Activated naive CD4-positive, alpha-beta T cell treated with Interleukin-2 at 50 U/mL for 16 hours (primary cell): ENCODE results near the gene MYO1E.

ENCODE experiments used
- DNase-seq: peaks from one replicate; pipeline ENCODE4 v3.0.0-alpha.2; 2020

MYO1E gene

GRCh38 chr15:59221511-59222505, 150.9 kb downstream of the MYO1E start:
- DNase-seq = no peak

DNA sequence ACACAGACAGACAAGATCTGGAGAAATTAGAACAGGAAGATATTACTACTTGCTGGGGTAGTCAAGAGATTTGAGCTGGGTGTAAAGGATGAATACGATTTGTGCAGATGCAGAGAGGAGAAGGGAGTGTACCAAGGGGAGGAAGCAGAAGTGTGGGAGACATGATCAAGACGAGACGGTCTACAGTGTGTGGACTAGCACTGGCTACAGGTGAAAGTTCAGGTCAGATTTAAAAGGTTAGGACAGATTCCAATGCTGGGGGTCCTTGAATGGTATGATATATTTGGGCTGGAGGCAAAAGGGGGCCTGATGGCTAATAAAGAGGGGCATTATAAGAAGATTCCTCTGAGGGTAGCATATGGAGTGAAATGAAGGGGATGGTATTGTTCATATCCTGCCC, 154.0 kb downstream of the MYO1E start:
- no peak for DNase-seq

- DNase-seq = no peak
Measured at GRCh38 chr15:59217876-59218498, 154.7 kb downstream of the MYO1E start.

GRCh38 chr15:59216911-59217310, 155.8 kb downstream of the MYO1E start:
- DNase-seq = no peak

GRCh38 chr15:59210186-59210585, 162.5 kb downstream of the MYO1E start:
- no peak for DNase-seq

- DNase-seq = no peak
Measured at GRCh38 chr15:59208613-59209249, 163.9 kb downstream of the MYO1E start.

GRCh38 chr15:59206623-59207183, 166.0 kb downstream of the MYO1E start, which contains the start of gene LDHAL6B:
Gene LDHAL6B, plus strand, starts transcription at chr15:59206843. Its CDS starts 98 bp downstream, at chr15:59206941.
- DNase-seq = no peak

GRCh38 chr15:59205839-59206622, 166.6 kb downstream of the MYO1E start:
- no peak for DNase-seq

- no peak for DNase-seq
Measured at GRCh38 chr15:59203657-59204056, 169.0 kb downstream of the MYO1E start.

- DNase-seq = no peak
Measured at GRCh38 chr15:59203008-59203407, 169.7 kb downstream of the MYO1E start.

DNA sequence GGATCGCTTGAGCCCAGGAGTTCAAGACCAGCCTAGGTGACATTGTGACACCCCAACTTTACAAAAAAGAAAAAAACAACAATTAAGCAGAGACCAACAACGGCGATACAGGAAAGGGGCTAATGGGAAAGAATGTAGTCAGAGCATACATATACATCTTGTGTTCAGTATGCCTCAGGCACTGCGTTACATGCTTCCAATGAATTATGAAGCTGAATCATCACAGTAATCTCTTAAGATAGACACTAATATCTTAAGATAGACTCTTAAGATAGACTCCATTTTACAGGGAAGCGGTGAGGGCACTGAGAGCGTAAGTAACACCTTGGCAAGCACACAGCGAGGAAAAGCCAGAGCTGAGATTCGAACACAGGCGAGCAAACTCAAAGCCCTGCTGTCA, 172.1 kb downstream of the MYO1E start:
- no peak for DNase-seq

DNA sequence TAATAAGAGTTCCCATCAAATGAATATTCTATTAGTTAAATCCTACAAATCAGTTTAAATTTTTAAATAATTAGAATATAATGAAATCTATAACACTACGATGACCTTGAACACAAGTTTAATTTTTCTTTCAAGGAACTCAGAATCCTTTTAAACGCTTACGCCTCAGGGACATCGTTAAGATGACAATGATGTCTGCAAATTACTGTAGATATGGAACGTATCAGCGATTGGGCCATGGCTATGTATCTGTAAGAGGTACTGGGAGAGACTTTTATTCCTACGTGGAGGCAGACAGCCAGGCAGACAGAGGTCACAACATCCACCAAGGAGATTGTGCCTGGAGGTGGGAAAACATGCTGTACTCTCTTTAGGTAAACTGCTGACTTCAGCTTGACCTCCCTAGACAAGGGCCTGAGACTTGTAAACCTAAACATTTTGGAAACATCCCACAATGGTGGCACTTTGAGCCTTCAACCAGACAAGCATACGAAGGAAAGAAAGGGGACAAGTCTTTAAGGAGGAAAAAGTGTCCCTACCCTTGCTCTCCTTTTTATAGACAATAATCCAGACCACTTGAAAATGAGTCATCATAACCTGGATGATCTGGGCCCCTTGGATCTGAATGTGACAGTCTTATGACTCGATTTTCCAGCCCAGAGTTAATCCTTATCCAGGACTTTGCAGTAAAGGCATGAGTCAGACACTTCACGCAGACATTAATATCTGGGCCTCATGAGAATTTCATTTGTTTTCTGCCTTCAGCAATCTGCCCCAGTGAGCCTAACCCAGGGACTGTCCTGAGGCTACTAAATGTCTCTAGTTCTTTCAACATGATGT, 172.8 kb downstream of the MYO1E start:
- no peak for DNase-seq

GRCh38 chr15:59197454-59197853, 175.2 kb downstream of the MYO1E start:
- no peak for DNase-seq

GRCh38 chr15:59196416-59196815, 176.3 kb downstream of the MYO1E start:
- no peak for DNase-seq

DNA sequence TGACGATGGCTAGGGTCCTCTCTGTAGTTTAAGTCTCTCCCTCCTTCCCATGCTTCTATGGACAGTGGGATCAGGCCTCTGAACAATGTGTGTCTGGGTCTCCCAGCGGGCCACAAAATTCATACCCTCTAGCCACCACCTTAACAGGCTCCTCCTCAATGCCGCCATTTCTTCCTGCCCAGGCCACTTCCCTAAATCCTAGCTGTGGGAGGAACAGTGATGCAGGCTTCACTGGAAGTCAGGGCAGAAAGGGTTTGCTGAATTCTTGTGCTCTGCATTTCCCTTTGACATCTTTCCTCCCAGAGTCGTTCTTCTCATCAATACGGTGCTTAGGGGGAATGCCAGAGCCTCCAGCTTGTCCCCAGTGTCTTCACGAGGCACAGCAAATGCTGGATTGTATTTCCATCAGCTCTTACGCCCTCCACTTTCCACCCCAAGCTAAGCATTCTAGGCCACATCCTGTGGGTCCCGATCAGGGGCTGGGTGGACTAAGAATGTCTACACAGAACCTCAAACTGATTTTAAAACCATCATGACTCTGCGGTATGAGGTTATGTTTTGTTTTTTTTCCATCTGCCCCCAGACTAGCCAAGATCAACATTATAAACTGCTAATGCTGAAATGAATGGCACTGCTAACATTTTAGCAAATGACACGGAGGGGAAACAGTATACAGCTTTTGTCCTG, 177.9 kb downstream of the MYO1E start:
- no peak for DNase-seq

GRCh38 chr15:59191855-59192237, 180.8 kb downstream of the MYO1E start:
- DNase-seq = no peak

DNA sequence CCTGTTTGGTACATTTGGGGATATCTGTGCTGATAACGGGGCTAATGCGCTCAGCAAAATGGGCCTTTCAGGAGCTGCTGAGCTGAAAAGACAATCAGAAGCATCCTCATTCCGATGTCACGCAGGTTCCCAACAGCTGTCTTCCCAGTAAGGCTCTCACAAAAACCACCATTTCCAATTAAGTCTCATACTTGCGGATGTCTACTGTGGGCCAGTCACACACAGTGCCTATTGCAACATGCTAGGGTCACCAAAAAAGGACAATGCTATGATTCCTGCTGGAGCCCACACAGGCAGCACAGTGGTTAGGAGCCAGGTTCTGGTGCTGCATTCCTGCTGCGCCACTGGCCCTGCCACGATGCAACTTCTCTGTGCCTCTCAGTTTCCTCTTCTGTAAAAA, 182.4 kb downstream of the MYO1E start:
- no peak for DNase-seq

GRCh38 chr15:59189241-59189640, 183.4 kb downstream of the MYO1E start:
- no peak for DNase-seq

DNA sequence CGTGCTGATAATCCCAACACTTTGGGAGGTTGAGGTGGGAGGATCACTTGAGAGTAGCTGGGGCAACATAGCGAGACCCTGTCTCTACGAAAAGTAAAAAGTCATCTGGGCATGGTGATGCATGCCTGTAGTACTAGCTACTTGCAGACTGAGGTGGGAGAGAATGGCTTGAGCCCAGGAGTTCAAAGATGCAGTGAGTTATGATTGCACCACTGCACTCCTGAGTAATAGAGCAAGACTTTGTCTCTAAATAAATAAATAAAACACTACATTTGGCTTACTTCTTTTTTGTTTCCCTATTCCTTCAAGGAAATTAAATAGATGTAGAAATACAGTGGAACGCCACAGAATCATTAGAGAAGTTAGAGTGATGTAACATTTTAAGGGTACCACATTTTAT, 186.2 kb downstream of the MYO1E start:
- no peak for DNase-seq

DNA sequence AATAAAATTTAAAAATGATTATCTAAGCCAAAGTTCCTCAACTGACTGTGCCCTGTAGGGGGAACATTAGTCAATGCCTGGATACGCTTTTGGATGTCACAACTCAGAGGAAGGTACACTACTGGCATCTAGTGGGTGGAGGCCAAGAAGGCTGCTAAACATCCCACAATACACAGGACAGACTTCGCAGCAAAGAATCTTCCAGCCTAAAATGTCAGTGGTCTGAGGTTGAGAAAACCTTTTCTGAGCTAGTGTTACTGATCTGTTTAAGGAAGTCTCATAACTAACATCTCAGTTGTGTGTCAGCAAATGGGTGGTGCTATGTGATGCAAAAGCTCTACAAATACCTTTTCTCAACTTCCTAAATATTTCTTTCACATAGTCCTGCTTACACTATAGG, 186.9 kb downstream of the MYO1E start:
- no peak for DNase-seq
